Suprapubic skin (tissue), 4 donors: ENCODE measurements around the gene IL27RA.

Experiments
- EP300 ChIP-seq: sonication (generic); formaldehyde crosslinking; IDR thresholded peaks from one replicate; pipeline ENCODE4 v1.6.1; 2017; ENCODE audit warnings: antibody characterized with exemption
- POLR2A ChIP-seq, 2 donors: fragments of 450-650 bp; IDR thresholded peaks; one replicate each; pipeline ENCODE4 v1.6.1; 2017; ENCODE audit warnings: antibody characterized with exemption in 2 of 2, mild to moderate bottlenecking in 2 of 2, moderate library complexity in 2 of 2
- POLR2AphosphoS5 ChIP-seq, 3 donors: sonication (generic); formaldehyde crosslinking; IDR thresholded peaks; one replicate each; pipeline ENCODE4 v1.6.1; 2017; ENCODE audit warnings: antibody characterized with exemption in 3 of 3
- TF ChIP-seq, protein P1 (sequence below), 2 donors: fragments of 200-600 bp in 1 of 2; fragments of 450-650 bp in 1 of 2; sonication (generic) in 1 of 2; IDR thresholded peaks; one replicate each; pipeline ENCODE4 v1.5.1; 2016 to 2019; ENCODE audit warnings: antibody characterized with exemption in 2 of 2, mild to moderate bottlenecking in 1 of 2, moderate library complexity in 1 of 2

- TF ChIP-seq EP300 (no peak), POLR2A (IDR thresholded peaks at IDR 0.05) (no peak), POLR2AphosphoS5 (IDR thresholded peaks at IDR 0.05) (no peak)
- TF ChIP-seq, protein P1, sequence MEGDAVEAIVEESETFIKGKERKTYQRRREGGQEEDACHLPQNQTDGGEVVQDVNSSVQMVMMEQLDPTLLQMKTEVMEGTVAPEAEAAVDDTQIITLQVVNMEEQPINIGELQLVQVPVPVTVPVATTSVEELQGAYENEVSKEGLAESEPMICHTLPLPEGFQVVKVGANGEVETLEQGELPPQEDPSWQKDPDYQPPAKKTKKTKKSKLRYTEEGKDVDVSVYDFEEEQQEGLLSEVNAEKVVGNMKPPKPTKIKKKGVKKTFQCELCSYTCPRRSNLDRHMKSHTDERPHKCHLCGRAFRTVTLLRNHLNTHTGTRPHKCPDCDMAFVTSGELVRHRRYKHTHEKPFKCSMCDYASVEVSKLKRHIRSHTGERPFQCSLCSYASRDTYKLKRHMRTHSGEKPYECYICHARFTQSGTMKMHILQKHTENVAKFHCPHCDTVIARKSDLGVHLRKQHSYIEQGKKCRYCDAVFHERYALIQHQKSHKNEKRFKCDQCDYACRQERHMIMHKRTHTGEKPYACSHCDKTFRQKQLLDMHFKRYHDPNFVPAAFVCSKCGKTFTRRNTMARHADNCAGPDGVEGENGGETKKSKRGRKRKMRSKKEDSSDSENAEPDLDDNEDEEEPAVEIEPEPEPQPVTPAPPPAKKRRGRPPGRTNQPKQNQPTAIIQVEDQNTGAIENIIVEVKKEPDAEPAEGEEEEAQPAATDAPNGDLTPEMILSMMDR (IDR thresholded peaks at IDR 0.05), result no peak
These were observed 35.4 kb upstream of the IL27RA start for GRCh38 chr19:13995878-13996765.
